ENCODE measurements around the gene EEFSEC. TPM values are rescaled to one million over a fixed set of nuclear protein-coding genes. Genes with fewer than 3 reads are reported as not detected.

Gene EEFSEC
- polyA plus RNA-seq, 12 donors: 13.4 to 22.2 (median 15.3) TPM; not detected in 1

DNA sequence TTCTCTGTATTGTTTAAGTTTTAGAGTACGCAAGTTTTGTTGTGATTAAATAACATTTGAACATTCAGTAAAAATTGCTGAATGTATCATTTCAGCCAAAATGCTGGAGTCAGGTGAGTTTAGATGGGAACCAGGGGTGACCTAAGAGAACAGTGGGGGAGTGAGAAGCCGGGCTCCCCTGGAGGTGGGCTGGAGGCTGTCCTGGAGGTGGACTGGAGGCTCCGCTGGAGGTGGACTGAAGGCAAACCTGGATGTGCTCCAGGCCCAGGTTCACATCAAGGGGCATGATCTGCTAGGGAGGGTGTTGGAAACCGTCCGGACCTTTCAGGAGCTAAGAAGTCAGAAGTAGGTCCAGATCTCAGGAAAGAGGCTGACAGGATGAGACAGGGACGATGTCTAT is 289.7 kb downstream of the EEFSEC start:
- DNase-seq: no peak

DNA sequence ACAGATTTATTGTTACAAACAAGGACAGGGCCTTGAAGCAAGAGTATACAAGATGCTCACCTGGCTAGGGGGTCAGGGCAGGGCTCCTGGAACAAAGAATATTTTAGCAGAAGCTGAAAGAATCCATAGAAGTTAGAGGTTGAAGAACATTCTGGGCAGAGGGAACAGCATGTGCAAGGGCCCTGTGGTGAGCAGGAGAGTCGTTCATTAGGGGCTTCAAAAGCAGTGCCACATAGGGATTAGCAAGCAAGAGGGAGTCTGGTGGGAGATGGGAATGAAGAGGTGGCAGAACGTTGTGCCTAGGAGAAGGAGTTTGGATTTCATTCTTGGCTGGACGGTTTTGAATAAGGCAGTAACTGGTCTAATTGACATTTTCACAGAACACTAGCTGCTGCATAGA is 290.5 kb downstream of the EEFSEC start:
- no peak for DNase-seq

DNA sequence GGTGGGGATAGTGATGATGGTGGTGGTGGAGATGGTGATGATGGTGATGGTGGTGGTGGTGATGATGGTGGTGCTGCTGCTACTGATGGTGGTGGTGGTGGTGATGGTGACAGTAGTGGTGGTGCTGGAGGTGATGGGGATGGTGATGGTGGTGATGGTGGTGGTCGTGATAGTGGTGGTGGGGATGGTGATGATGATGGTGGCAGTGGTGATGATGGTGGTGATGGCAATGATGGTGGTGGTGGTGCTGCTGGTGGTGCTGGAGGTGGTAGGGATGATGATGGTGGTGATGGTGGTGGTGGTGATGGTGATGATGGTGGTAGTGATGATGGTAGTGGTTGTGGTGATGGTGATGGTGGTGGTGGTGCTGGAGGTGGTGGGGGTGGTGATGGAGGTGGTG is 292.1 kb downstream of the EEFSEC start:
- no peak for DNase-seq

DNA sequence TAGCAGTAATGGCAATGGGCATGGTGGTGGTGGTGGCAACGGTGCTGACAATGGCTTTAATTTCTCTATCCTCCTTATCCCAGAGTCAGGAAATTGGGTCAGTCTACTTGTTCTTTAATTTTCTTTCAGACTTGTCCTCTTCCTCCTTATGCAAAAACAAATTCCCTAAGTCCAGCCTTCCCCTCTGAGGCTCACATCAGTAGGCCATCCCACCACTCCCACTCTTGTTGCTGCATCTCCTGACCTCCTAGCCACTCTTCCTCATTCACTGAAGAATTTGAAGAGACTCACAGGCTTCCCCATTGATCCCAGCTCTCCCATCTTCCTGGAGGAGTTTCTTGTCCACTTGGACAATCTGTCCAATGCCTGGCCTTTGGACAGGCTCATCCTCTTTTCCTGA is 293.5 kb downstream of the EEFSEC start:
- DNase-seq: no peak

DNA sequence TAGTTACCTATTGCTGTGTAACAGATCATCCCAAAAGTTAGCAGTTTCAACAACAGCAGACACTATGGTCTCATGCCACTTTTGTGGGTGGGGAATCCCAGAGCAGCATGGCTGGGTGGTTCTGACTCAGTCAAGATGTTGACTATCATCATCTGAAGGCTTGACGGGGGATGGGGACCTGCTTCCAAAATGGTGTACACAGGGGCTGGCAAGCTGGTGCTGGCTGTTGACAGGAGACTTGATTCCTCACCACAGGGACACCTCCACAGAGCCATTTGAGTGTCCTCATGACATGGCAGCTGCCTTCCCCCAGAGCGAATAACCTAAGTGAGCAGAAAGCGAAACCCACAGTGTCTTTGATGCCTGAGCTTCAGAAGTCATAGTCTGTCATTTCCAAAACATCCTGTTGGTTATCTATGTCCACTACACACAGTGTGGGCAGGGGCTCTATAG is 294.3 kb downstream of the EEFSEC start:
- no peak for DNase-seq

DNA sequence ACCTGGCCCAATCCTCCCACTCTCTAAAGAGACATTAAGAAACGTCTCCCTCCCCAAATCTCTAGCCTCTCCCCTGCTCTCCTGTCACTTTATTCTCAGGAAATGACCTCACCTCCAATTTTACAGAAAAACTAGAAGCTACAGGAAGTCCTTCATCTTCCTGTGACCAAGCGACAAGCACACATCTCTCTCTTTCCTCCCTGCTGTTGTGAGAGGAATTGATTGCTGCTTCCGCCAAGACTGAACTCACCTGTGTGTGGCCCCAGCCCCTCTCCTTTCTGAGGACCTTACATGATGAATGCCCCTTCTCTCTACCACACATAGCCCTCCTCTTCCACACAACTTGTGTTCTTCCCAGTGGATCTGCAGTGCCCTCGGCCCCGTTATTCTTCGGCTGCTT is 295.2 kb downstream of the EEFSEC start:
- no peak for DNase-seq

DNA sequence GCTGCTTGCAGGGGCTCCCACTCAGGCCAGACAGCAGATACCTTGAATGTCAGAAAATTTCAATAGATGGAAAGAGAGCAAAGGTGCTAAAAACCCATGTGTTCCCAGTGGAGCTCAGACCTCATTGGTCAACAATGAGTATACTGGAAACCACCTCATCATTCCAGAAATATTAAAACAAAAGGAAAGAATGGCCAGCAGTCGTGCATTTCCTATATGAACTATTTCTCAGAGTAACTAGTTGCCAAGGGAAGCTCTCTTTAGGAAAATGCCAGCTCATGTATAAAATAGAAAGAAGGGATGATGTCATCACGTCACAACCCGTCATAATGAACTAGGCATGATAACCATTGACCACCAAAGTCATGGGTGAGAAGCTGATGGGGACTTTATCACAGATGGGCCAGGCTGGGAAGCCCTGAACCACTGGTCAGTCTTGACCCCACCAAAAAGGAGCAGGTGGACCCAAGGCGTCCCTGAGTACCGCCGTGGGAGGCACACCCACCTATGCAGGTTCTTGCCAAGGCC is 295.9 kb downstream of the EEFSEC start:
- DNase-seq: no peak

DNA sequence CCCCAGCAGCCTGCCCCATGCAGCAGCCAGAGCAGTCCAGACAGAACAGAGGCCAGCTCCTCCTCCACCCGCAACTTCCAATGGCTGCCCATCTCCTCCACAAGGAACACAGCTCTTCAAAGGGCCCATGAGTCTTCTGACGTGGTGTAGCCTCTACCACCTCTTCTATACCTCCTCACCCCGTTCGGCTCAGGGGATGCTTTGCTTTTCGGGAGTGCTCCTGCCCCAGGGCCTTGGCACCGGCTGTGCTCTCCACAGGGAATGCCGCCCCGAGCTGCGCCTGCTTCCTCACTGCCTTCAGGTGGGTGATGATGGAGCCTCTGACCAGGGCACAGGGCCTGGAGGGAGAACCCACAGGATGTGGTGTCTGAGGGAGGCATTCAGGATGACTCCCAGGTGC is 298.8 kb downstream of the EEFSEC start:
- DNase-seq: no peak

DNA sequence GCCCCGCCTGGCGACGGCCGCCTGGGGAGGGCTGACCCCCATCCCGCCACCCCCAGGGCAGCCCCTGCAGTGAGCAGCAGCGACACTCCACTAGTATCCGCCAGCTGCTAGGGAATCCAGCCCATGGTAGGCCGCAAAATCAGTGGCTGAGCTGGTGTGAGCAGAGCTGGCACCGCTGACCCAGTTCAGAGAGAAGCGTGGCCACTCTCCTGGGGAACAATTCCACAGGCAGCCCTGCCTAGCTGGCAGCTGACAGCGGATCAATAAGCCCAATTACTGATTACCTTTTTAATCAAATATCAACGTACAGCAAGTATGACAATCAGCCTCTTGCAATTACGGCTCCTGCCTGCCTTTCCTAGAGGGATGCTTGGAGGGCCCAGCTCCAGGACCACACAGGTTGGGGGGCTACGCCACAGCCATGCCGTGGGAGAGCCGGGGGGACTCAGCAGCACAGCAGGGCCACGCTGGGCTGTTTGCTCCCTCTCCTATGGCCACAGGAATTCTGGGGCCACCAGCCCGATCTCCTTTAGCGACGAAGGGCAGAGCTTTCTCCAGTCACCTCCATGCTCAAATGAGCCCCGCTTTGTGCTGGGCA is 299.5 kb downstream of the EEFSEC start:
- no peak for DNase-seq

DNA sequence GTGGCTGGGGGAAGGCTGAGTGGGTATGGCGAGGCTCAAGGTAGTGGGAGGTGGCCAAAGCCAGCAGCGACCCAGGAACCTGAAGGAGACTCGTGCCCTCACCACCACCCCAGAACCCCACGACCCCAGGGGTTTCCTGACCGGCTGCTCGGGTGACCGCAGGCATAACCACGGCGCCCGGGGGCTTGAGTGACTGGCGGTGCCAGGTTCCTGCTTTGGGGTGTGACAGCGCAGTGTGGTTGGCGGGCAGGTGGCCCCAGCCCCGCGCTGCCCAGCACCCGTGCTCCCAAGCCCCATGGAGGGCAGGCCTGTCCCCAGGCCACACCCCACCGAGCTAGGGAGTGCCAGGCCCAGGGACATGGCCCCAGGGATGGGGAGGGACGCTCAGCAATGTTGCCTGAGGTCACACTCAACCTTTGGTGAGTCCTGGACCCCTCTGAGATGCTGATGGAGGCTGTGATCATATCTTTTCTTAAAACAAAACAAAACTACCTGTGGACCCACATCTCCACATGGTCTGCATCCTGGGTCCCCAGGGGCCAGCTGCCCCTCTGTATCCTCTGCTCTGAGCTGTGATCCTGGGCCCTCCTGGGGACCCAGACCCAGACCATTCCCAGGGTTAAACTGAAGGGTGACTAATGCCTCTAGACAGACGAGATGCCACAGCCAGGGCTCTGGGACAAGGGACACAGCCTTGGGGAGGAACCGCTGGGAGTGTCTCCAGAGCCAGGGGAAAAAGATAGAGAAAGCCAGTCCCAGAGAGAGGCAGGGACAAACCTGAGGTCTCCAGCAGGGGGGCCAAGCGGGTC is 300.4 kb downstream of the EEFSEC start:
- no peak for DNase-seq

DNA sequence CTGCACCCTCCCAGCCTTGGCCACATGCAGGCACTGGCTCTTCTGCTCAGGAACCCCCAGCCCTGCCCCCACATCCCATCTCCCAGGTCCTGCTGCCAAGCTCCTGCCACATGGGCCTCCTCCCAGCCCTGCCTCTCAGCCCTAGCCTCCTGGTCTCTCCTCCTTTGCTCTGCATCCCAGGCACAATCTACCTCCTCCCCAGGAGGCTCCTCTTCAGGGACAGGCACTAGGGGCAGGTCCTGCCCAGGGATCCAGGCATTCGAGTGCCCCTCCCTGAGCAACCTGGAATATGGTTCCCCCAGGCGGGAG is 301.0 kb downstream of the EEFSEC start:
- no peak for DNase-seq

DNA sequence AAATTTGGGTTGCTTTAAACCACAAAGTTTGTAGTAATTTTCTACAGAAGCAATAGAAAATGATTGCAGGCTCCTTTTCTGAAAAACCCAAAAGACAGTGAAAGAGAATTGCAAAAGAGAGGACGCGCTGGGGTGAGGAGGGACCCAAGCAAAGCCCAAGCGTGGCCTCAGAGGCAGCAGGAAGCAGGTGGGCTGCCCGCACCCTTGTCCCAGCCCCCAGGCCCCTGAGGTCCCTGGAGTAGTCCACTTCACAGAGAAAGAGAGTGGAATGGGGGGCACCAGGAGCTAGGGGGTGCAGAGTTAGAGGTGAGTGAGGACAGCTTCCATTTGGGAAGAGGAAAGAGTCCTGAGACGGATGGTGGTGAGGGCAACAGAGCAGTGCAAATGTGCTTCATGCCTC is 301.8 kb downstream of the EEFSEC start:
- no peak for DNase-seq

DNA sequence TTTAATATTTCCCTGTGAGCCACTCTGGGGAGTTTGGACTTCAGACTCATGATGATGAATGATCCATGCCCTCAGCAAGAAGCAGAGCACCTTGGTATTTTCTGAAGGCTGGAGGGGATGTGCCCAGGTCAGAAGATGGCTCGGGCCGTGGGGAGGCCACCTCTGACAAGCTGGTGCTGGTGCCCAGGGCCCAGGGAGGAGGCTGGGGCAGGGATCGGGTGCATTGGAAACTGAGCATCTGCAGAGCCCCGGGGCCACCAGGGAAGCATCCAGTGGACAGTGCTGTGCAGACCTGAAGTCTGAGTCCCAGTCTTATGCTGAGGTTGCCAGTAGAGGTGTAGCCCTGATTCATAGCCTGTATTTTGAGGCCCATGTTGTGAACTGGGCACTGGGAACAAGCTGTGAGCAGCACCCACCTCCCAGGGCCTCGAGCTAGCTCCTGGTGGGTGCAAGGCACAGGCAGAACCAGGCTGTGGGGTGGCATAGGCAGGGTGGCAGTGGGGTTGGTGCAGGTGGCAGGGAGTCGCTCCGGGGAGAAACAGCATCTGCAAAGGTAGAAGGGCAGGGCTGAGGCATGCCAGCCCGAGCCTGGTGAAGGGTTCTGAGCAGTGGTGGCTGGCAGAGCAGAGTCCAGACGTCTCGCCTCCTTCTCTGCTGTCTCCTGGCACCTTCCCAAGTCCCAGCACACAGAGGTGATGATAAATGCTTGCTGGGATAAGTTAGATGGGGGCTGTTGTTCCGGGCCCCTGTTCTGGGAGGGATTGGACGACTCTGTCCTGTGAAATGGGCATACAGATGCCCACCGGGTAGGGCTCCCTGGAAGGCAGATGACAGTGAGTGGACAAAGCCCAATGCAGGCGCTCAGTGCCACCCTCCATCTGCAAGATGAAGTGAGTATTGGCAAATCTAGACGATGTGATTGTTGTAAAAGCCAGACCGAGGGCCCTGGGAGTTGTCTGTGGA is 302.8 kb downstream of the EEFSEC start:
- no peak for DNase-seq

DNA sequence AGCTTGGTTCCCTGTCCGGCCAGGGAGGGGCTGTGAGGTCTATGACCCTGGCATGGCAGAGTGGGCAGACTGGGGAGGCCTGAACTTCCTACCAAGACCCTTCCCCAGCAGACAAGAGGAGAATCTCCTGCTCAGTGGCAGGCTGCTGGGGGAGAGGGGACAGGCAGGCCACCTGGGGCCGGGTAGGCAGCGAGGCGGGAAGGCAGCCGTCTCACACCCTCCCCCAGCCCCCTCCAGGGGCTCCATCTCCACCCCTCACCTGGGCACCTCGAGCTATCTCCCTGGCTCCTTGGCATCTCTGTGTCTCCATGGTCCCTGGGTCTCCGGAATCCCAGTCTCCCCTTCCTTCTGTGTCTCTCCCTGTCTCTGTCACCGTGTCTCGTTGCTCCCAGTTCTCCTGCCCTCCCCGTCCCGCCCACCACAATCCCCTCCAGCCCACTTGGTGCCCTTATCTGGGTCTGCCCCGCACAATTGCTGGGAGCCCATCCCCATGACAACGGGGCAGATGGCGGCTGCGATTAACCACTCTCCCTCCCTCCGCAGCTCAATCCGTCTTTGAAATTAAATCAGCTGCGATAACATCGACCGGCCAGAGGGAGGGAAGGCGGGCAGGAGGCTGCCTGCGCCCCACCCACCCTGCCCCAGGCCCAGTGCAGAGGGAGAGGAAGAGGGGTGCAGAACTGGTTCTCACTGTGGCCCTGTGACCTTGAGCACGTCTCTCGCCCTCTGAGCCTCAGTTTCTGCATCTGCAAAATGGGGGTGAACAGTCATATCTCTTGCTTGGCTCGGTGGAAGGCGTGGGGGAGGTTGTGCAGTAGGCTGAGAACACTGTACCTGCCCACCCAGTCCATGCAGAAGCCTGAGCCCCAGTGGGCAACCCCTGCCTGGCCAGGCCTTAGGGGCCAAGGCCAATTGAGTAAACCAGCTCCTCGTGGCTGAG is 303.8 kb downstream of the EEFSEC start:
- DNase-seq: no peak

DNA sequence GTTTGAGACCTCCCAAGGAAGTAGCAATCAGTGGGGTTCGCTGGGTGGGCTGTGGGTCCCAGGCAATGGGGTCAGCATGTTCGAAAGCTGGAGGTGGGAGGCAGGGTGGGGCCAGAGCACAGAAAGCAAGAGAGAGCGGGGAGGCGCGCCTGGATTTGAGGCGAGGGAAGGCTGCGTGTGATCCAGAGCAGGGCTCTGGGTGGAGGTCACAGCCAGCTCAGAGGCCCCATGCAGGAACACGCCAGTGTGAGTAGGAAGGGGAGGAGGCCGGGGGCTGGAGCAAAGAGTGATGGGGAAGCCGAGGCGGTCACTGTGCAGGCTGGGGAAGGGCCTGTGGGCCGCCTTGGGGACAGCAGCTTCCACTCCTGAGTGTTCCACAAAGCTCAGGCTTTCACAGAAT is 304.7 kb downstream of the EEFSEC start:
- no peak for DNase-seq

Other genes with a start within 250 kb of the EEFSEC start
- 10 to 100 TPM in 9 of 12 donors, 1 to 10 TPM in 2, not detected in 1; 5.8 to 35.5 (median 17.7) TPM for gene KBTBD12, start 238.2 kb upstream of the EEFSEC start, polyA plus RNA-seq (ENCODE audit: insufficient read length in 12 of 12)
- gene SEC61A1, start 101.0 kb upstream of the EEFSEC start, polyA plus RNA-seq (ENCODE audit: insufficient read length in 12 of 12): 100 to 1,000 TPM in 9 of 12 donors, 10 to 100 TPM in 2, not detected in 1; 80.0 to 146 (median 107) TPM
- gene RUVBL1, start 29.7 kb upstream of the EEFSEC start, polyA plus RNA-seq (ENCODE audit: insufficient read length in 12 of 12): 10 to 100 TPM in 11 of 12 donors, not detected in 1; 22.7 to 46.6 (median 33.7) TPM

Data from muscle of arm (tissue), 12 donors.